C4-2B (cell line): Measurements from ENCODE around the gene HOXA13.

ENCODE experiments used
- CTCF ChIP-seq: fragments of 450-650 bp; conservative IDR thresholded peaks from 2 replicates; pipeline ENCODE4 v1.5.1; 2017; ENCODE audit warnings: mild to moderate bottlenecking
- ZFX ChIP-seq: fragments of 450-650 bp; IDR thresholded peaks from 2 replicates; pipeline ENCODE4 v1.6.1; 2017

- TF ChIP-seq CTCF, result no peak
- TF ChIP-seq ZFX, result no peak
These were observed 45.4 kb upstream of the HOXA13 start for GRCh38 chr7:27245124-27245797.
